Skeletal muscle satellite cell (primary cell): ENCODE measurements around the gene MREG.

ENCODE experiments used
- H3K27me3 ChIP-seq: 2 replicates; pipeline ENCODE4 v1.7.0; 2013; ENCODE audit warnings: low read length; ENCODE audit not compliant: control insufficient read depth, insufficient read depth
- H3K36me3 ChIP-seq: 2 replicates; pipeline ENCODE4 v1.7.0; 2013; ENCODE audit warnings: mild to moderate bottlenecking, control low read depth, low read length; ENCODE audit not compliant: insufficient read depth
- H3K4me1 ChIP-seq: 2 replicates; pipeline ENCODE4 v1.7.0; 2013; ENCODE audit warnings: low read length; ENCODE audit not compliant: control insufficient read depth, insufficient read depth
- H3K4me2 ChIP-seq: 2 replicates; pipeline ENCODE4 v1.7.0; 2013; ENCODE audit warnings: mild to moderate bottlenecking, low read length
- H3K4me3 ChIP-seq: 2 replicates; pipeline ENCODE4 v1.7.0; 2013; ENCODE audit warnings: low read length
- H3K9ac ChIP-seq: 2 replicates; pipeline ENCODE4 v1.7.0; 2013; ENCODE audit warnings: mild to moderate bottlenecking, low read depth, low read length, moderate library complexity
- H3K9me3 ChIP-seq: replicated peaks from 2 replicates; pipeline ENCODE4 v1.7.0; 2013; ENCODE audit warnings: mild to moderate bottlenecking, control low read depth, low read length

Gene MREG

GRCh38 chr2:215951558-215951957 lies 61.8 kb downstream of the MREG start:
- Histone ChIP-seq H3K9ac (no peak overlapping the region), H3K9me3 (no peaks in the 10 kb centered on the region), H3K36me3 (no peaks in the 10 kb centered on the region), H3K4me3 (no peak overlapping the region), H3K27me3 (no peaks in the 10 kb centered on the region), H3K4me1 (no peaks in the 10 kb centered on the region), H3K4me2 (no peak overlapping the region)

- Histone ChIP-seq H3K27me3 (no peaks in the 10 kb centered on the region), H3K4me2 (no peak overlapping the region), H3K9ac (no peak overlapping the region), H3K4me1 (no peaks in the 10 kb centered on the region), H3K4me3 (no peak overlapping the region), H3K36me3 (no peaks in the 10 kb centered on the region), H3K9me3 (no peaks in the 10 kb centered on the region)
Measured at GRCh38 chr2:215949991-215950404, 63.4 kb downstream of the MREG start.

- Histone ChIP-seq H3K9ac (no peak overlapping the region), H3K4me3 (no peak overlapping the region), H3K27me3 (no peaks in the 10 kb centered on the region), H3K4me2 (no peak overlapping the region), H3K36me3 (no peaks in the 10 kb centered on the region), H3K4me1 (no peaks in the 10 kb centered on the region), H3K9me3 (no peaks in the 10 kb centered on the region)
Measured at GRCh38 chr2:215948051-215948450, 65.3 kb downstream of the MREG start.

DNA sequence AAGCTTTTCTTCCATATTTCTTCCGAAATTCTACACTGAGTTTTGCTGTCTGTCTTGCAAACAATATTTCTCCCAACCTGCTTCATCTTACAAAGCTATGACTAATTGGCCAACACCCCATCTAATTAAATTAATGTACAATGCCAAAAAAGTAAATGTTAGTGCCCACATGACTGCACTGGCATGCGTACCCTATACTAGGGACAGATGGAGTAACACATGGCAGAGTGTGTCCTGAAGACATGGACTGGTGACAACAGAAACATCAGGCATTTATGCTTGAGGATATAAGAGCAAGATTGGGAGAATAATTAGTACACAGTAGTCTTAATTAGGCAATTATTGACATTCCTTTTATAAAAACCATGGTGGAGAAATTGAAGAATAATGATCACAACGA lies 66.8 kb downstream of the MREG start:
- H3K9me3 ChIP-seq = no peaks in the 10 kb centered on the region
- no peaks in the 10 kb centered on the region for H3K36me3 ChIP-seq
- no peaks in the 10 kb centered on the region for H3K27me3 ChIP-seq

DNA sequence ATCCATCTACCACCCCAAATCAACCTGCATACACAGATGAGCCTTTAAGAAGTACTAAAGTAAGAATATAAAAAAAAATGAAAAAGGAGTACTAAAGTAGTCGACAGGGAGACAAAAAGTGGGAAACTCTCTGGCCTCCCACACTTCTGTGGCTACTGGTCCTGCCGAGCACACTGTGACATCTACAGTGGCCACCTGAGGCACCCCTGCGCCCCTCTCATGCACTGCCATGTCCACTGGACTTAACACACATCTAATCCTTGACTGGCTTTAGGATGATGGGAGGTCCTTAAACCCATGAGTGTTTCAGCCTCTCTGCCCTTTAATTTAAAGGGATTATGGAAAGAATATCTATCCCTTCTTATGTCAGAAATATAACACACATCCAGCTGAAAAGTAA lies 71.2 kb downstream of the MREG start:
- no peak overlapping the region for H3K4me2 ChIP-seq
- H3K4me3 ChIP-seq = no peak overlapping the region
- no peaks in the 10 kb centered on the region for H3K27me3 ChIP-seq
- no peaks in the 10 kb centered on the region for H3K36me3 ChIP-seq
- H3K9me3 ChIP-seq = no peaks in the 10 kb centered on the region
- H3K9ac ChIP-seq = no peak overlapping the region
- no peaks in the 10 kb centered on the region for H3K4me1 ChIP-seq

More for the DNA sequence above, 66.8 kb downstream of the MREG start:
- Histone ChIP-seq H3K4me3 (no peak overlapping the region), H3K4me2 (no peak overlapping the region), H3K4me1 (no peaks in the 10 kb centered on the region), H3K9ac (no peak overlapping the region)

- Histone ChIP-seq H3K4me1 (no peaks in the 10 kb centered on the region), H3K9me3 (no peaks in the 10 kb centered on the region), H3K4me3 (no peak overlapping the region), H3K36me3 (no peaks in the 10 kb centered on the region), H3K27me3 (no peaks in the 10 kb centered on the region), H3K9ac (no peak overlapping the region), H3K4me2 (no peak overlapping the region)
Measured at GRCh38 chr2:215941726-215942125, 71.6 kb downstream of the MREG start.

DNA sequence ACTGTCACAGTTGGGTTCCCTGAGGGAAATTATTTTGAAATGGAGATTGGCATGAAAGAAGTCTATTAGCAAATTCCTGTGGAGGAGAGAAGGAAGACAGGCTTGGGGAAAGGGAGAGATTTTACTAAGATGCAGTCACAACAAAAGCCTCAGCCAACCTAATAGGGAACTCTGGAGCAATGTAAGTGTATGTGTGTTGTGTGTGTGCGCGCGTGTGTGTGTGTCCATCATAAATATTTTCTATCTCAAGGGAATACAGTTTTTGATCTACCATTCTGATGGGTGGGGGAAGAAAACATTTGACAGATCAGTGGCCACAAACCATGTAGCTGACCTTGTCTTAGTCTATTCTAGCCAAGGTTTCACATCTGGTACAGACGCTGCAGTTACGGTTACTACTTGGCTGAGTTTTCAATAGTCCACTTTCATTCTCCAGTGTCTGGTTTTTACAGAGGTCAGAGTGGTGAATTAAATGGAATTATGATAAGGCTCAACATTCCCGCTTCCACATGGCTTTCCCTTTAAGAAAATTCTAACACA lies 72.6 kb downstream of the MREG start:
- H3K4me3 ChIP-seq = no peak overlapping the region
- H3K36me3 ChIP-seq = no peaks in the 10 kb centered on the region
- H3K27me3 ChIP-seq = no peaks in the 10 kb centered on the region
- H3K4me1 ChIP-seq = no peaks in the 10 kb centered on the region
- H3K4me2 ChIP-seq = no peak overlapping the region
- H3K9me3 ChIP-seq = no peaks in the 10 kb centered on the region
- no peak overlapping the region for H3K9ac ChIP-seq

DNA sequence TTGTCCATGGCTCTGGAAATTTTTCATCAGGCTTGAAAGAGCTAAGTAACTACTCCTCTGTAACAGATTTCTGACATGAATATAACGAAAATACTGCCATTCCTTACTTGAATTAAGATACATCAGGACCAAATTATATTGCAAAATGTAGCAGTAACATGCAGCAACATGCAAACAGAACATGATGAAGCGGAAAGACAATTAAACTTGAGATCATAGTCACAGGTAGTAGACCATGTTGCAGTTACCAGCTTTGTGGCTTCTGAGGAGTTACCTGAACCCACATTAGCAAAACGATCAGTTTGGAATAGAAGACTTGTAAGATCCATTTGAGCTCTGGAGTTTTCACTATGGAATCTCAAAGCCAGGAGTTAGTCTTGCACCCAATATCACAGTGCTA lies 76.2 kb downstream of the MREG start:
- no peak overlapping the region for H3K4me3 ChIP-seq
- no peaks in the 10 kb centered on the region for H3K4me1 ChIP-seq
- H3K9me3 ChIP-seq = no peaks in the 10 kb centered on the region
- H3K9ac ChIP-seq = no peak overlapping the region
- no peaks in the 10 kb centered on the region for H3K27me3 ChIP-seq
- H3K36me3 ChIP-seq = no peaks in the 10 kb centered on the region
- no peak overlapping the region for H3K4me2 ChIP-seq

DNA sequence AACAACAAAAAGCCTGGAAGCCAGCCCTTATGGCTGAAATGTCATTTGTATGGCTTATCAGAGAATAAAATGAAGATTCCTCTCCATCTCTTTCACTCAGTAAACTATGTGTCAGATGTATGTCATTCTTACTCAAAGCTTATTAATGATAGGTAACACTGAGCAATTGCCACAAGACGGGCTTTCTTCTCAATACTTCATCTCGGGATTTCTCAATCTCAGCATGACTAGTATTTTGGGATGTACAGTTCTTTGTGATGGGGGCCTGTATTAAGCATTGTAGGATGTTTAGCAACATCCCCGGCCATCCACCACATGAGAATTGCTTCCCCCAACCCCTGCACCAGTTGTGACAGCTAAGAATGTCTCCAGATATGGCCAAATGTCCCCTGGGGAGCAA lies 80.2 kb downstream of the MREG start:
- Histone ChIP-seq H3K9me3 (no peaks in the 10 kb centered on the region), H3K4me1 (peaks cover 24% of the 10 kb centered on the region), H3K4me3 (no peak overlapping the region), H3K27me3 (no peaks in the 10 kb centered on the region), H3K4me2 (no peak overlapping the region), H3K36me3 (no peaks in the 10 kb centered on the region), H3K9ac (no peak overlapping the region)

GRCh38 chr2:215931256-215931903 lies 82.0 kb downstream of the MREG start:
- H3K4me3 ChIP-seq = no peak overlapping the region
- H3K9ac ChIP-seq = no peak overlapping the region
- no peaks in the 10 kb centered on the region for H3K27me3 ChIP-seq
- peaks cover 25% of the 10 kb centered on the region for H3K4me1 ChIP-seq
- no peaks in the 10 kb centered on the region for H3K36me3 ChIP-seq
- peak overlapping the region; percentile 20 for H3K4me2 ChIP-seq
- H3K9me3 ChIP-seq = no peaks in the 10 kb centered on the region

- Histone ChIP-seq H3K4me3 (no peak overlapping the region), H3K4me1 (peaks cover 25% of the 10 kb centered on the region)
Measured at GRCh38 chr2:215930505-215931253, 82.7 kb downstream of the MREG start.

More at GRCh38 chr2:215930505-215931253, 82.7 kb downstream of the MREG start:
- Histone ChIP-seq H3K27me3 (no peaks in the 10 kb centered on the region), H3K4me2 (peak overlapping the region; percentile 20), H3K36me3 (no peaks in the 10 kb centered on the region), H3K9me3 (no peaks in the 10 kb centered on the region), H3K9ac (no peak overlapping the region)
